DOHH2 (cell line): ENCODE results near the gene ORMDL1.

Experiments
- CTCF ChIP-seq: fragments of 200-600 bp; sonication (generic); IDR thresholded peaks from one replicate; pipeline ENCODE4 v1.5.1; 2014; ENCODE audit warnings: antibody characterized with exemption, mild to moderate bottlenecking, low read depth, low read length; ENCODE audit not compliant: poor library complexity, severe bottlenecking
- EZH2phosphoT487 ChIP-seq: fragments of 200-600 bp; sonication (generic); IDR thresholded peaks from 2 replicates; pipeline ENCODE4 v1.6.1; 2017; ENCODE audit warnings: borderline replicate concordance, mild to moderate bottlenecking, antibody characterized with exemption, low read length, moderate library complexity, mixed read lengths

- TF ChIP-seq CTCF (no peak), EZH2phosphoT487 (no peak)
Observed at GRCh38 chr2:189726271-189726670, 57.9 kb downstream of the ORMDL1 start.
